ENCODE results near the gene TMBIM1. TPM values are rescaled to one million over a fixed set of nuclear protein-coding genes. Genes with fewer than 3 reads are reported as not detected.
"Not testable (repeated sequence)": the region's sequence is repeated elsewhere in the genome, so short reads cannot be mapped to it uniquely, and the experiment has no call there.

Gene TMBIM1
- total RNA-seq, 1 experiment from 2014 or later: 168 TPM

GRCh38 chr2:218315397-218315796 lies 23.1 kb upstream of the TMBIM1 start:
- ChIA-PET CTCF (no interaction called here), POLR2A (no interaction called here)
- Histone ChIP-seq H3K4me3 (ENCODE audit: low read depth, low read length) (no peak overlapping the region), H3K36me3 (ENCODE audit: control insufficient read depth, insufficient read depth, low read length) (no peaks in the 10 kb centered on the region), H3K27me3 (replicated peaks; ENCODE audit: control insufficient read depth, insufficient read depth, low read length) (no peaks in the 10 kb centered on the region), H3K4me1 (peaks cover 48% of the 10 kb centered on the region), H3K9me3 (no peaks in the 10 kb centered on the region)
- no TSS peak for BruUV-seq (replicated peaks)
- Mint-ChIP-seq H3K4me3 (ENCODE audit: unreplicated experiment) (no peak overlapping the region), H3K9me3 (ENCODE audit: unreplicated experiment) (peaks cover 9% of the 10 kb centered on the region), H3K27me3 (ENCODE audit: insufficient read depth, unreplicated experiment) (no peaks in the 10 kb centered on the region), H3K36me3 (ENCODE audit: insufficient read depth, unreplicated experiment) (peaks cover 11% of the 10 kb centered on the region), H3K4me1 (ENCODE audit: low read depth, unreplicated experiment) (peaks cover 22% of the 10 kb centered on the region), H3K27ac (ENCODE audit: unreplicated experiment) (no peak overlapping the region)
- no peak for DNase-seq
- intact Hi-C loops (cut with micrococcal nuclease; ENCODE audit: unreplicated experiment): no loop called here
- TF ChIP-seq CTCF (IDR thresholded peaks at IDR 0.05; ENCODE audit: insufficient read depth in 1 of 2, low read depth in 1 of 2, low read length in 1 of 2, severe bottlenecking in 1 of 2, unreplicated experiment in 1 of 2): no peak

GRCh38 chr2:218314764-218315163 lies 22.5 kb upstream of the TMBIM1 start:
- H3K27ac Mint-ChIP-seq (ENCODE audit: unreplicated experiment); intact Hi-C loops (cut with micrococcal nuclease; ENCODE audit: unreplicated experiment); CTCF ChIA-PET; H3K9me3 Mint-ChIP-seq (ENCODE audit: unreplicated experiment); H3K36me3 ChIP-seq (ENCODE audit: control insufficient read depth, insufficient read depth, low read length); DNase-seq; H3K4me3 Mint-ChIP-seq (ENCODE audit: unreplicated experiment); H3K4me3 ChIP-seq (ENCODE audit: low read depth, low read length); H3K27me3 ChIP-seq (replicated peaks; ENCODE audit: control insufficient read depth, insufficient read depth, low read length); H3K9me3 ChIP-seq; H3K27me3 Mint-ChIP-seq (ENCODE audit: insufficient read depth, unreplicated experiment); BruUV-seq (replicated peaks); POLR2A ChIA-PET: not testable (repeated sequence)
- peaks cover 11% of the 10 kb centered on the region for H3K36me3 Mint-ChIP-seq (ENCODE audit: insufficient read depth, unreplicated experiment)
- H3K4me1 ChIP-seq: peaks cover 54% of the 10 kb centered on the region
- H3K4me1 Mint-ChIP-seq (ENCODE audit: low read depth, unreplicated experiment): peaks cover 22% of the 10 kb centered on the region

- Histone ChIP-seq H3K27me3 (replicated peaks; ENCODE audit: control insufficient read depth, insufficient read depth, low read length) (no peaks in the 10 kb centered on the region), H3K4me3 (ENCODE audit: low read depth, low read length) (no peak overlapping the region), H3K9me3 (no peaks in the 10 kb centered on the region), H3K4me1 (peaks cover 54% of the 10 kb centered on the region), H3K36me3 (ENCODE audit: control insufficient read depth, insufficient read depth, low read length) (no peaks in the 10 kb centered on the region)
- no peak for TF ChIP-seq CTCF (IDR thresholded peaks at IDR 0.05; ENCODE audit: insufficient read depth in 1 of 2, low read depth in 1 of 2, low read length in 1 of 2, severe bottlenecking in 1 of 2, unreplicated experiment in 1 of 2)
- peaks cover 29% of the 10 kb centered on the region for H3K4me1 Mint-ChIP-seq (ENCODE audit: low read depth, unreplicated experiment)
- H3K27me3 Mint-ChIP-seq (ENCODE audit: insufficient read depth, unreplicated experiment): no peaks in the 10 kb centered on the region
- intact Hi-C loops (cut with micrococcal nuclease; ENCODE audit: unreplicated experiment): no loop called here
- peaks cover 11% of the 10 kb centered on the region for H3K36me3 Mint-ChIP-seq (ENCODE audit: insufficient read depth, unreplicated experiment)
- no peak overlapping the region for H3K4me3 Mint-ChIP-seq (ENCODE audit: unreplicated experiment)
- DNase-seq: no peak
- CTCF ChIA-PET: no interaction called here
- no peak overlapping the region for H3K27ac Mint-ChIP-seq (ENCODE audit: unreplicated experiment)
- BruUV-seq (replicated peaks): no TSS peak
- POLR2A ChIA-PET: no interaction called here
- H3K9me3 Mint-ChIP-seq (ENCODE audit: unreplicated experiment): peaks cover 9% of the 10 kb centered on the region
Measured at GRCh38 chr2:218313356-218313755, 21.1 kb upstream of the TMBIM1 start.

All from Caco-2 (cell line).